GM18502 (cell line): ENCODE data around the gene EPS8L2.

Experiments
- ATAC-seq: cut with Tn5 transposase; IDR thresholded peaks from one replicate; pipeline ENCODE4 v1.9.1; 2021; ENCODE audit warnings: mild to moderate bottlenecking; ENCODE audit not compliant: unreplicated experiment, poor library complexity

Gene EPS8L2

GRCh38 chr11:747158-748006 is 41.4 kb downstream of the EPS8L2 start, which contains the start of gene TALDO1:
Gene TALDO1, plus strand, starts transcription at chr11:747464. Its CDS starts 18 bp downstream, at chr11:747482.
- peak; percentile 93 for ATAC-seq

- peak; percentile 3 for ATAC-seq
Measured at GRCh38 chr11:748007-748359, 42.0 kb downstream of the EPS8L2 start.

DNA sequence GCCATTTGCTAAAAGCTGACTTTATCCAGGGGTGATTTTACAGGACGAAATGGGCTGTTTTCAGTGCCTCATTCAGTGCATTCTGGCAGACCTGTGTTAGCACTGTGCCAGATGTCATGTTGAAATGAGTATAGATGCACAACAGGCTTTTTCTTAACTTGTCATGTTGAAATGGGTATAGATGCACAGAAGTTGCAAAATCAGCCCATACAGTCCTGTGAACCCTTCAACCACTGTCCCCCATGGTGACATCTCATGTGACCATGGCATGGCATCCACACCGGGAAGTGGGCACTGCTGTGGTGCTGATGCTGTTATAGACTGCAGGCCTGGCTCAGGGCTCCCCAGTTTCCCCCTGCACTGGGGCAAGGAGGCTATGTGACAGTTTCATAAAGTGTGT is 43.7 kb downstream of the EPS8L2 start:
- no peak for ATAC-seq

DNA sequence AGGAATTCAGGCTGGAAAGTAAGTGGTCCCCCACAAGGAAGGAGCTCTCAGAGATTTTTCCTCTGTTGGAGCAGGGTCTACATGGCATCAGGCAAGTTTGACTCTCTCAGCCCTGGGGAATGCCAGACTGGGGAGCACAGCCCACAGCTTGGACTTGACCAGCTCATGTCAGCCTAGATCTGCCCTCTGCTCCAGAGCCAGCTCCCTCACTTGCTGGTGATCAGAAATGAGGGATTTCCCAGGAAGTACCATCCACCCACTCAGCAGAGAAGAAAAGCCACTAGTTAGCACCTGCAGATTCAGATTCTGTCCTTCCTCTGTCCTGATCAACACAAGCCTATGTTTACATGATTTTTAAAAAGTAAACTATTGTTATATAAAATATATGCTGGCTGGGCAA is 54.2 kb downstream of the EPS8L2 start:
- ATAC-seq = no peak

DNA sequence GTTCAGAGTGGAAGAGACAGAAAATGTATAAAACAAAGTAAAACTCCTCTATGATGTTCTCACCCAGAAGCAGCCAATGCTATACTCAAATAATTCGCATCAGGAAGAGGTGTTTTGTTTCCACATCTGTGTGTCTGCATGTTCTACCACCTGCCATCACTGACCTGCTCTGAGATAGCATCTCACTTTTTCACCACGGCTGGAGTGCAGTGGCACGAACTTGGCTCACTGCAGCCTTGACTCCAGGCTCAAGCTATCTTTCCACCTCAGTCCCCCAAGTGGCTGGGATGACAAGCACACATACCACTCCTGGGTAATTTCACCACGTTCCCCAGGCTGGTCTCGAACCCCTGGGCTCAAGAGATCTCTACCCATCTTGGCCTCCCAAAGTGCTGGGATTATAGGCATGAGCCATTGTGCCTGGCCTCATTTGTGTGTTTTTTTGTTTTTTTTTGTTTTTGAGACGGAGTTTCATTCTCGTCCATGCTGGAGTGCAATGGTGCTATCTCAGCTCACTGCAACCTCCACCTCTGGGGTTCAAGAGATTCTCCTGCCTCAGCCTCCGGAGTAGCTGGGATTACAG is 55.6 kb downstream of the EPS8L2 start:
- ATAC-seq = no peak

DNA sequence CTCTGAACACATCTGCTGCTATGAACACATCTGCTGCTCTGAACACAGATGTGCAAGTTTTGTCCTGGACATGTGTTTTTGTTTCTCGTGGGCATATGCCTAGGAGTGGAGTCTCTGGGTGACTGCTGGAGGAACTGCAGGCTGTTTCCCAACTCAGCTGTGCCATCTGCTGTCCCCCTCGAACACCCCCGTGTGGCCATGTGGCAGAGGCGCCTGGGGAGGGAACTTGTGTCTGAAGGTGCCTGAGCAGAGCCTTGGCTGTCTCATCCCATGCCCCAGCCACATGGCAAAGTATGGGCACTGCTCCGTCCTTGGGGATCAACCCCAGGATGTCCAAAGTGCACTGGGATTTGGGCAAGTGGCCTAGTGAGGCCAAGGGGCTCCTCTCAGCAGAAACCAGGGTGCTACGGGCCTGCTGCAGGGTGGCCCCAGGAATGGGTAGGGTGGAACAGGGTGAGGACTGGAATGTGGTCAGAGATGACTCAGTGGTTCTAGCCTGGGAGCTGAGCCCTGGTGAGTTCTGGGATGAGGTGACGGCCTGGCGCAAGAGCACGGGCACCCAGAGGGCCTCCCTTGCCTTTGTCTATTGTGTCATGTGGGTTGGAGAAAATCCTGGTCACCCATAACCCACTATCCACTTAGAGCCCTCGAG is 56.5 kb downstream of the EPS8L2 start:
- ATAC-seq = no peak

DNA sequence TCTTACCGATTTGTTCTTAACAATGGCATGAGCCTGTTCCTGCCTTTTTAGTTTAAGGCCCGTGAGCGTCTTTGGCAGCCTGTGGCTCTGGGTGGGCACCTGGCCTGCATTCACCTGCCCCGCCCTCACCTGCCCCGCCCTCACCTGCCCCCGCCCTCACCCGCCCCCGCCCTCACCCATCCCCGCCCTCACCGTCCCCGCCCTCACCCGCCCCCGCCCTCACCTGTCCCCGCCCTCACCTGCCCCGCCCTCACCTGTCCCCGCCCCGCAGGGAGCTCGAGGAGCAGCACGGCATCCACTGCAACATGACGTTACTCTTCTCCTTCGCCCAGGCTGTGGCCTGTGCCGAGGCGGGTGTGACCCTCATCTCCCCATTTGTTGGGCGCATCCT is 57.0 kb downstream of the EPS8L2 start:
- ATAC-seq = no peak

GRCh38 chr11:763549-764321 is 57.7 kb downstream of the EPS8L2 start:
- no peak for ATAC-seq

DNA sequence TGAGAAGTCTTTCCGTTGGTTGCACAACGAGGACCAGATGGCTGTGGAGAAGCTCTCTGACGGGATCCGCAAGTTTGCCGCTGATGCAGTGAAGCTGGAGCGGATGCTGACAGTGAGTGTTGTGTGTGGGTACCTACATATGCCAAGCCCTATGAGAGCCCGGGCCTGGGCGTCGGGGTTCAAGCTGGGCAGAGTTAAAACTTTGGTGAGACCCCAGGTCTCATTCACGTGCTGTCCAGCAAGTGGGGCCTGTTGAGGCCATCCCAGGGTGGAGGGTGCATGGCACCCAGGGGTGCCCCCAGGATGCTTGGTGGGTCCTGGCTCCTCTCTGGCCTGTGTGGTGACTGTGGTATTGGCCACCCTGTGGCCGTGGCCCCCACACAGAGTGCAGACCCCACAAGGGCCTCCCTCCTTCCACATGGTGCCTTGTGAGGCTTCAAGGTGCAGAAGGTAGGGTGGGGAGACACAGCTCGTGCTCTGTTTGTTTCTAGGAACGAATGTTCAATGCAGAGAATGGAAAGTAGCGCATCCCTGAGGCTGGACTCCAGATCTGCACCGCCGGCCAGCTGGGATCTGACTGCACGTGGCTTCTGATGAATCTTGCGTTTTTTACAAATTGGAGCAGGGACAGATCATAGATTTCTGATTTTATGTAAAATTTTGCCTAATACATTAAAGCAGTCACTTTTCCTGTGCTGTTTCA is 58.4 kb downstream of the EPS8L2 start:
- ATAC-seq = no peak

DNA sequence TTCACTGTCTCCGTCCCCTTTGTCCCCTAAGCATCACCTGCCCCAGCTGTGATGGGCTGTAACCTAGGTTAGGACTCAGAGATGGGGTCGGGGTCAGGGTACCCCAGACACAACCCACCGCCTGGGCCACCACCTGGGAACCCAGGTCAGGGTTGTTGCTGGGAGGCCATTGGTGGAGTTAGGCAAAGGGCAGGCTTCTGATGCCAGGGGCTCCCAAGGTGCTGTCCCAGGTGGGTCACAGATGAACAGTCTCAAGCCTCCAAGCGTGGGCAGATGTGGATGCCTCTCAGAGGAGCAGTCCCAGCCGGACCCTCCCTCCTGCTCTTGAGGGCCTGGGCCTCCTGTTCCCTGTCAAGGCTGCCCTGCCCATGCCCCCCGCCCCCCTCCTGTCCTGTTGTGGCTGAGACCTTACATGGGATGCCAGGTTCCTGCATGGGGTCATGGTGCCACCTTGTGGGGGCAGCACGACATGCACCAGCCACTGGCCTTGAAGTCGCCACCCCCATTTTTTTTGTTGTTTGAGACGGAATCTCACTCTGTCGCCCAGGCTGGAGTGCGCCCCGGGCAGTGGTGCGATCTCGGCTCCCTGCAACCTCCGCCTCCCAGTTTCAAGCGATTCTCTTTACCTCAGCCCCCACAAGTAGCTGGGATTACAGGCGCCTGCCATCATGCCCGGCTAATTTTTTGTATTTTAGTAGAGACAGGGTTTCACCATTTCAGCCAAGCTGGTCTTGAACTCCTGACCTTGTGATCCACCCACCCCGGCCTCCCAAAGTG is 59.2 kb downstream of the EPS8L2 start:
- ATAC-seq = no peak

GRCh38 chr11:765802-766091 is 59.7 kb downstream of the EPS8L2 start:
- ATAC-seq = no peak

GRCh38 chr11:766106-766935 is 60.3 kb downstream of the EPS8L2 start:
- ATAC-seq = no peak

DNA sequence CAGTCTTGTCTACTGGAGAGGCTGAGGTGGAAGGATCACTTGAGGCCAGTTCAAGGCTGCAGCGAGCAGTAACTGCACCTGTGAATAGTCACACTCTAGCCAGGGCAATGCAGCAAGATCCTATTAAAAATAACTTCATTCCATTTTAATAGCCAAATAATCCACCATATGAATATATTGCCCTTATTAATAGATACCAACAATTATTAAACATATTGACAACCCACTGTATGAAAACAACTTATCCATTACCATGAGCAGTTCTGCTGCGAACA is 60.8 kb downstream of the EPS8L2 start:
- ATAC-seq = no peak

GRCh38 chr11:767238-767637 is 61.2 kb downstream of the EPS8L2 start:
- no peak for ATAC-seq

DNA sequence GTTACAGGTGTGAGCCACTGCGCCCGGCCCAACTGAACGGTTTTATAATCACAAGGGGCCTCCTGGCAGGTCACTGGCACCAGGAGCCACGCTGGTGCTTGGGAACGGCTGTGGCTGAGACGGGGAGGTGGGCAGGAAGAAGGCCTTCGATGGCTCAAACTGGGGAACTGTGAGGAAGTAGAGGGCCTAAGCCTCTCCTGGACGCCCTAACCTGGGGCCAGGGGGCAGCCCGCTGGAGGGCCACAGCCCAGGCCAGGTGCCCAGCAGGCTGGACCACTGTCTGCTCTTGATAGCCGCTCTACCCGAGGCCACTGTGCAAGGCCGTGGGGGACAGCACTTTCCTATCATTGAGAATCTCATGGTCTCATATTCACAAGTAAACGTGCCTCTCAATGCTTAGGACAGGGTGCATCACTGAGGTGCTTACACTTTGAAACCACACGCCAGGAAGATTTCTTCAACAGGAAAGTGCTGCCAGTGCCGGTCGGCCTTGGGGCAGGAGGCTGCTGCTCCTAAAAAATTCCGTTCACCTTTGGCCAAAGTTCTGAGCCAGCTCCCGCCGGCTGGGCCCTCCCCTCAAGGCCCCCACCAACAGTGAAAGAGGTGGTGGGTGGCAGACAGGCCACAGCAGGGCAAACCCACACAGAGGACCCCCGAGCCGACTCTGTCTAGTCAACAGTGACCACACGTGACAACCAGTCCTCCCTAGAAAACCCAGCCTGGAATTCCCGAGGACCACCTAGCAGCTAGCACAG is 64.0 kb downstream of the EPS8L2 start:
- no peak for ATAC-seq

- ATAC-seq = no peak
Measured at GRCh38 chr11:770642-771616, 64.9 kb downstream of the EPS8L2 start.

DNA sequence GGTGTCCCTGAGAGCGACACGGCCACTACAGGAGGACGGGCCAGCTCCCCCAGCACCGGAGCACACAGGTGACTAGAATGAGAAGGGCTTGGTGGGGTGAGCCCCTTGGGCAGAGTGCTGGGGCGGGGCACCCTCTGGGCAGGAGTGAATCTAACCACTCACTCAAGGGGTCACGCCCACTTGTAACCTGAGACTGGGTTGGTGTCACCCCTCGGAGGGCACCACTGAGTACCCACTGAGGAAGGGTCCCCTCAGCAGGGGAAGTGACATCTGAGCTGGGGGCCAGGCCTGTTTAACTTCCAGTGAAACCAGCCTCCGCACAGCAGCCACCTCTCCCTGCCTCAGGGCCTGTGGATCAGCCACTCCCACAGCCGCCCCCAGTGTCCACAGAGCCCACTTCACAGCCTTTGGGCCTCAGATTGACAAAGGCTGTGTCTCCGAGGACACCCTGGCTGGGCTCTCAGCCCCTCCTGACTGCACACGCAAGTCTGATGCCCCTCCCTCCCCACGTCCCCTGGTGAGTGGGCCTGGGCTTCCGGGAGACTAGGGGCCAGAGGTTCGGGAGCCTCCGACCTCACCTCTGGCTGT is 65.7 kb downstream of the EPS8L2 start:
- no peak for ATAC-seq
